Astrocyte of the spinal cord (primary cell): ENCODE results near the gene BCL2.

ENCODE experiments used
- DNase-seq: peaks from one replicate; pipeline ENCODE4 v3.0.0; 2011; ENCODE audit warnings: low read depth, low spot score
- H3K4me3 ChIP-seq: 2 replicates; pipeline ENCODE4 v1.5.1; 2011; ENCODE audit warnings: low read depth, mild to moderate bottlenecking, low read length, moderate library complexity
- in situ Hi-C: cut with HindIII; loops from 2 replicates; pipeline ENCODE4 v1.10.0; 2017; ENCODE audit warnings: low sequenced_read_pairs
- TF ChIP-seq, protein P1 (sequence below): IDR thresholded peaks from 2 replicates; pipeline ENCODE4 v1.5.1; 2012; ENCODE audit warnings: low read depth, mild to moderate bottlenecking, low read length, inconsistent platforms

BCL2 gene

DNA sequence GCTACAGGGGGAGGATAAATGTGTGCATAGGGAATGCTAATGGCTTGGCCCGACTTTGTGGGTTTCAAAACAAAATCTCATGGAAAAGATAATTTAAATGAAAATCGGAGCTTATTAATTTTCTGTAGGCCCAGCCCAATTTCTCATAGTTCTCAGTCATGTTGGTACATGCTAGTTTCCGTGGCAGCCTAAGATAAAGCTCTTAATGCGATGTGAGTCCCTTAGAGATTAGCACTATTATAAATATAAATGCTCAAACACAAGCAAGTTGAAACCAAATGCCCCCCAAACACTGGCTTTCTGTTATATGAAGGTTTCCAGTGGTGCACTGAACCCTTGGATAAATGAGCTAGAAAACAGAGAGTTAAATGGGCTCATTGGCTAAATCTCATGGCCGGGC, 168.0 kb downstream of the BCL2 start:
- H3K4me3 ChIP-seq = no peak overlapping the region
- in situ Hi-C loops = no loop called here
- TF ChIP-seq, protein P1, sequence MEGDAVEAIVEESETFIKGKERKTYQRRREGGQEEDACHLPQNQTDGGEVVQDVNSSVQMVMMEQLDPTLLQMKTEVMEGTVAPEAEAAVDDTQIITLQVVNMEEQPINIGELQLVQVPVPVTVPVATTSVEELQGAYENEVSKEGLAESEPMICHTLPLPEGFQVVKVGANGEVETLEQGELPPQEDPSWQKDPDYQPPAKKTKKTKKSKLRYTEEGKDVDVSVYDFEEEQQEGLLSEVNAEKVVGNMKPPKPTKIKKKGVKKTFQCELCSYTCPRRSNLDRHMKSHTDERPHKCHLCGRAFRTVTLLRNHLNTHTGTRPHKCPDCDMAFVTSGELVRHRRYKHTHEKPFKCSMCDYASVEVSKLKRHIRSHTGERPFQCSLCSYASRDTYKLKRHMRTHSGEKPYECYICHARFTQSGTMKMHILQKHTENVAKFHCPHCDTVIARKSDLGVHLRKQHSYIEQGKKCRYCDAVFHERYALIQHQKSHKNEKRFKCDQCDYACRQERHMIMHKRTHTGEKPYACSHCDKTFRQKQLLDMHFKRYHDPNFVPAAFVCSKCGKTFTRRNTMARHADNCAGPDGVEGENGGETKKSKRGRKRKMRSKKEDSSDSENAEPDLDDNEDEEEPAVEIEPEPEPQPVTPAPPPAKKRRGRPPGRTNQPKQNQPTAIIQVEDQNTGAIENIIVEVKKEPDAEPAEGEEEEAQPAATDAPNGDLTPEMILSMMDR = no peak
- no peak for DNase-seq

DNA sequence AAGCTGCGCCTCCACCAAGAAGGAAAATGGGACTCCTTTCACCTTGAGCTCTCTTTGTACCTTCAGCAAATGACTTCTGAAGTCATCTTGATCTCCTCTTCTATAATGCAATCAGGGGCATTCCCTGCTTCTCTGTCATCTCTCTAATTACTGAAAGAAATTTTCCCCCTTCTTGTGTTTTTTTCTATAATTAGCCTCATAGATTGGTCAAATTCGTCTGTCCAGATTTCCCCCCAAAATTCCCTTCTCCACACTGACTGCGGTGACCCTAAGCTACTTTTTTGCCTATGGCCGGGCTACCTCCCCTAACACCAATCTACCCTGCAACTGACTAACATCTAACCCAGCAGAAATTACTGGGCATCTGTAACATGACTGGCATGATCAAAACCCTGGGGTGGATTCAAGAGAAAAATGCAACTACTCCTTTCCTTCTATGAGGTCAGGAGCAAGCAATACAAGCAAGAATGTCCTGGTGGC, 168.6 kb downstream of the BCL2 start:
- no peak for DNase-seq
- in situ Hi-C loops = no loop called here
- H3K4me3 ChIP-seq = no peak overlapping the region
- TF ChIP-seq, protein P1 = no peak

DNA sequence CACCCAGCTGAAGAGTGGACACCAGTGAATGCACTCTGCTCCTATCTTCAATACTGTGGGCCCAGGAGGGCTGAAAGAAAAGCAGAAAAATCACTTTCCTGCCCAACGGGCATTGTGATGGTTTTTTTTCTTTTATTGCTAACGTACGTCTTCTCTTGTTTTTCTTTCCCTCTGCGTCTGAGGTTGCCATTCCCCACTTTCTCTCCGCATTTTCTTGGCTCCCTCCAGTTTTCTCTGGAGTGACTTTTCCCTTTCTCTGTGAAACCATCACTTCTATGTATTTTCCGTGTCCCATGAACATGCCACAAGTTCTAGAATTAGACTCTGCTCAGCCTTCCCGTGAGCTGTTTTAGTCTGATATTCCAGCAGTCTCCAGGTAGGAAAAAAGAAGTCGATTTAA, 169.2 kb downstream of the BCL2 start:
- no peak overlapping the region for H3K4me3 ChIP-seq
- in situ Hi-C loops = no loop called here
- TF ChIP-seq, protein P1 = no peak
- DNase-seq = no peak

DNA sequence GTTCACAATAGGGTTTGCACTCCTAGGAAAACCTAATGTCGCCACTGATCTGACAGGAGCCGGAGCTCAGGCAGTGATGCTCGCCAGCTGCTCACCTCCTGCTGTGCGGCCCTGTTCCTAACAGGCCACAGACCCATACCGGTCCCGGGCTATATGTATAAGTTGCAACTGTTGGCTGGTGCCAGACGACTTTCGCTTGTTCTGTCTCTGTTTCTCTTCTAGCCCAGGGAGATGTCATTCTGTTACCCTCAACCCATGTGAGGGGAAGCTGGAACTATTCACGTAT, 170.3 kb downstream of the BCL2 start:
- in situ Hi-C loops = no loop called here
- TF ChIP-seq, protein P1 = no peak
- no peak overlapping the region for H3K4me3 ChIP-seq
- DNase-seq = no peak

DNA sequence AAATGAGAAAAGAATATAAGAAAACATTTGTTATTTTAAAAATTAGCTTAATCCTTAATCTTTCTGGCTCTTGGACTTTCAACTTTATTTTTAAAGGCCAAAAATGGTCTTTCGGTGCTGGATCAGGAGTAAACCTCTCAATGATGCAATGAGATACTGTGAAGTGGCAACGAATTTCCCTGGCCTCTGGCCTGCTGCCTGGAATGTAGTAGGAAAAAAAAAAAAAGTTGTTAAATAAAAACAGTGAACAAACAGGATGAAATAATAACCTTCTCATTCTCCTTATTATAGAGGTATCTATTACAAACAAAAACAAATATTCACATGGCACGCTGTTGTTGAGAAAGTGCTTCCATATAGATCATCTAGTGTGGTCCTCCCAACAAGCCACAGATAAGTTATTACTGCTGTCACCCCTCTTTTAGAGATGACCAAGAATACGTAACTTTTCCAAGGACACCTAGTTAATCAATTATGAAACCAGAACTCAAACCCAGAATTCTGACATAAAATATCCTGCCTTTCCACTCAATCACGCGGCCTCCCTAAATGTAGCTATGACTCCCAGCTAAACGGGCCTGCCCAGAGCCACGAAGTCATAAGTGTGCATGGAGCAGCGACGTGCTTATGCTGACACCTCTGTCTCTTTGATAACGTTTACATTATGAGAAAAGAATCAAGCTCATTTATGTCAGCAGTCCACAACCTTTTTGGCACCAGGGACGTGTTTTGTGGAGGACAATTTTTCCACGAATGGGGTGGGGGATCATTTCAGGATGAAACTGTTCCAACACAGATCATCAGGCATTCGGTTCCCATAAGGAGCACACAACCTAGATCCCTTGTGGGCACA, 170.9 kb downstream of the BCL2 start:
- TF ChIP-seq, protein P1 = no peak
- in situ Hi-C loops = no loop called here
- peak; percentile 39 for DNase-seq
- no peak overlapping the region for H3K4me3 ChIP-seq

DNA sequence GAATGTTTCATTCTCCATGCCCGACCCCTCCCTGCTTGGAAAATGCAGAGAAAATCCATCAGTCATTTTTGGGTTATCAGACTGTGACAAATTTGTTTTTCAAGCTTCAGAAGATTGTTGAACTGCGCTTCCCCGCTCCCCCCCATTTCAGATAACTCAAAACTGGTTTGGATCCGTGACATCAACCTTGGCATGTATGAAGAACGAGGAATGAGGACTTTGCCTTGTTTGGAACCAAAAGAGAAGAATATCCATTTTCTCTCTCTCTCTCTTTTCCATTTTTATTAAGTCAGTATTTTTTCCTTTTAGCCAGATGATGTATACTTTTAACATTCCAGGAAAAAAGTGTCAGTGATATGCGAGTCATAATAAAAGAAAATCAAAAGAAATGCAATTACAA, 171.6 kb downstream of the BCL2 start:
- DNase-seq = no peak
- TF ChIP-seq, protein P1 = no peak
- in situ Hi-C loops = no loop called here
- no peak overlapping the region for H3K4me3 ChIP-seq
